Stimulated activated naive CD8-positive, alpha-beta T cell treated with anti-CD3 and anti-CD28 coated beads, Interleukin-15, amount 100 ng/mL, for 72 hours (primary cell): ENCODE measurements around the gene KCND3.

Experiments
- ATAC-seq: fragments of 150-1000 bp; cut with Tn5 transposase; 2 replicates; pipeline ENCODE4 v1.10.0; 2021; ENCODE audit warnings: mild to moderate bottlenecking, moderate library complexity
- DNase-seq, 2 donors: peaks; one replicate each; pipeline ENCODE4 v3.0.0; 2021 to 2022
- H3K27ac Mint-ChIP-seq, 2 donors: one replicate each; pipeline ENCODE4 v1.8.0; 2022; ENCODE audit warnings: mild to moderate bottlenecking in 2 of 2, mixed read lengths in 2 of 2, moderate library complexity in 2 of 2
- H3K27me3 Mint-ChIP-seq: one replicate; pipeline ENCODE4 v1.8.0; 2022; ENCODE audit warnings: mixed read lengths
- H3K4me1 Mint-ChIP-seq: one replicate; pipeline ENCODE4 v1.8.0; 2022; ENCODE audit warnings: mild to moderate bottlenecking, mixed read lengths
- H3K4me3 Mint-ChIP-seq, 2 donors: one replicate each; pipeline ENCODE4 v1.8.0; 2022; ENCODE audit warnings: mild to moderate bottlenecking in 2 of 2, mixed read lengths in 2 of 2, moderate library complexity in 1 of 2
- H3K9me3 Mint-ChIP-seq, 2 donors: one replicate each; pipeline ENCODE4 v1.8.0; 2022; ENCODE audit warnings: mixed read lengths in 2 of 2

The KCND3 gene

GRCh38 chr1:111920221-111921024 is 69.0 kb downstream of the KCND3 start:
- Mint-ChIP-seq H3K4me3 (no peak overlapping the region), H3K27ac (no peak overlapping the region), H3K27me3 (peaks cover 32% of the 10 kb centered on the region), H3K9me3 (no peaks in the 10 kb centered on the region), H3K4me1 (no peaks in the 10 kb centered on the region)
- no peak for DNase-seq
- ATAC-seq = no peak

GRCh38 chr1:111911776-111912515 is 77.5 kb downstream of the KCND3 start:
- Mint-ChIP-seq H3K27me3 (peaks cover 38% of the 10 kb centered on the region), H3K4me3 (no peak overlapping the region), H3K27ac (no peak overlapping the region), H3K9me3 (no peaks in the 10 kb centered on the region), H3K4me1 (no peaks in the 10 kb centered on the region)
- DNase-seq (no peak), ATAC-seq (no peak)

- Mint-ChIP-seq H3K4me1 (no peaks in the 10 kb centered on the region), H3K4me3 (no peak overlapping the region), H3K27me3 (peaks cover 44% of the 10 kb centered on the region), H3K9me3 (no peaks in the 10 kb centered on the region), H3K27ac (no peak overlapping the region)
- DNase-seq (no peak), ATAC-seq (no peak)
These were observed 78.4 kb downstream of the KCND3 start for GRCh38 chr1:111911061-111911460.

- H3K27me3 Mint-ChIP-seq = peaks cover 56% of the 10 kb centered on the region
- ATAC-seq (no peak), DNase-seq (no peak)
- peaks cover 8% of the 10 kb centered on the region for H3K4me1 Mint-ChIP-seq
- H3K9me3 Mint-ChIP-seq = no peaks in the 10 kb centered on the region
- H3K4me3 Mint-ChIP-seq = no peak overlapping the region
- no peak overlapping the region for H3K27ac Mint-ChIP-seq
These were observed 80.4 kb downstream of the KCND3 start for GRCh38 chr1:111909030-111909429.

GRCh38 chr1:111908011-111908621 is 81.4 kb downstream of the KCND3 start:
- Mint-ChIP-seq H3K4me1 (peaks cover 8% of the 10 kb centered on the region), H3K9me3 (no peaks in the 10 kb centered on the region), H3K27ac (no peak overlapping the region), H3K4me3 (no peak overlapping the region), H3K27me3 (peaks cover 64% of the 10 kb centered on the region)
- DNase-seq (no peak), ATAC-seq (no peak)

- Mint-ChIP-seq H3K4me1 (peaks cover 8% of the 10 kb centered on the region), H3K27me3 (peaks cover 64% of the 10 kb centered on the region), H3K4me3 (no peak overlapping the region), H3K27ac (no peak overlapping the region), H3K9me3 (no peaks in the 10 kb centered on the region)
- DNase-seq = no peak
- ATAC-seq = peak; percentile 22
These were observed 82.1 kb downstream of the KCND3 start for GRCh38 chr1:111907321-111907720.

- H3K27ac Mint-ChIP-seq = no peak overlapping the region
- H3K9me3 Mint-ChIP-seq = no peaks in the 10 kb centered on the region
- ATAC-seq (no peak), DNase-seq (no peak)
- H3K4me3 Mint-ChIP-seq = no peak overlapping the region
- H3K27me3 Mint-ChIP-seq = peaks cover 64% of the 10 kb centered on the region
- peaks cover 8% of the 10 kb centered on the region for H3K4me1 Mint-ChIP-seq
These were observed 82.7 kb downstream of the KCND3 start for GRCh38 chr1:111906816-111907215.

- Mint-ChIP-seq H3K27ac (no peak overlapping the region), H3K4me3 (no peak overlapping the region), H3K4me1 (peaks cover 8% of the 10 kb centered on the region), H3K9me3 (no peaks in the 10 kb centered on the region), H3K27me3 (peaks cover 62% of the 10 kb centered on the region)
- no peak for ATAC-seq
- no peak for DNase-seq
These were observed 83.4 kb downstream of the KCND3 start for GRCh38 chr1:111906111-111906510.

- no peak for DNase-seq
- Mint-ChIP-seq H3K4me1 (peaks cover 8% of the 10 kb centered on the region), H3K27ac (peak overlapping the region in 1 of 2 donors; percentile 5), H3K9me3 (no peaks in the 10 kb centered on the region), H3K27me3 (peaks cover 50% of the 10 kb centered on the region), H3K4me3 (no peak overlapping the region)
- ATAC-seq = peak; percentile 75
These were observed 84.8 kb downstream of the KCND3 start for GRCh38 chr1:111904478-111905218.

- no peaks in the 10 kb centered on the region for H3K9me3 Mint-ChIP-seq
- H3K4me1 Mint-ChIP-seq = peaks cover 8% of the 10 kb centered on the region
- no peak overlapping the region for H3K4me3 Mint-ChIP-seq
- ATAC-seq (no peak), DNase-seq (no peak)
- H3K27ac Mint-ChIP-seq = peak overlapping the region in 1 of 2 donors; percentile 6
- peaks cover 45% of the 10 kb centered on the region for H3K27me3 Mint-ChIP-seq
These were observed 85.5 kb downstream of the KCND3 start for GRCh38 chr1:111903871-111904449.

GRCh38 chr1:111903148-111903870 is 86.2 kb downstream of the KCND3 start:
- Mint-ChIP-seq H3K4me3 (no peak overlapping the region), H3K9me3 (no peaks in the 10 kb centered on the region), H3K27me3 (peaks cover 41% of the 10 kb centered on the region), H3K4me1 (peaks cover 8% of the 10 kb centered on the region), H3K27ac (no peak overlapping the region)
- no peak for DNase-seq
- ATAC-seq = no peak

GRCh38 chr1:111895469-111895868 is 94.0 kb downstream of the KCND3 start:
- no peaks in the 10 kb centered on the region for H3K9me3 Mint-ChIP-seq
- no peak for ATAC-seq
- no peak for DNase-seq
- no peak overlapping the region for H3K4me3 Mint-ChIP-seq
- peaks cover 19% of the 10 kb centered on the region for H3K27me3 Mint-ChIP-seq
- H3K27ac Mint-ChIP-seq = no peak overlapping the region
- no peaks in the 10 kb centered on the region for H3K4me1 Mint-ChIP-seq

- Mint-ChIP-seq H3K27ac (no peak overlapping the region), H3K4me3 (no peak overlapping the region), H3K27me3 (peaks cover 19% of the 10 kb centered on the region), H3K4me1 (no peaks in the 10 kb centered on the region), H3K9me3 (no peaks in the 10 kb centered on the region)
- no peak for DNase-seq
- ATAC-seq = no peak
These were observed 94.5 kb downstream of the KCND3 start for GRCh38 chr1:111895017-111895416.

- Mint-ChIP-seq H3K4me1 (no peaks in the 10 kb centered on the region), H3K27me3 (peaks cover 19% of the 10 kb centered on the region), H3K4me3 (no peak overlapping the region), H3K27ac (no peak overlapping the region), H3K9me3 (no peaks in the 10 kb centered on the region)
- no peak for DNase-seq
- ATAC-seq = no peak
These were observed 95.0 kb downstream of the KCND3 start for GRCh38 chr1:111894497-111894896.

GRCh38 chr1:111891566-111891965 is 97.9 kb downstream of the KCND3 start:
- Mint-ChIP-seq H3K9me3 (no peaks in the 10 kb centered on the region), H3K4me1 (peaks cover 13% of the 10 kb centered on the region), H3K27ac (no peak overlapping the region), H3K4me3 (no peak overlapping the region), H3K27me3 (peaks cover 1% of the 10 kb centered on the region)
- DNase-seq (no peak), ATAC-seq (no peak)
